Neural progenitor cell (in vitro differentiated cells): Measurements from ENCODE around the gene OR1K1. TPM values are rescaled to one million over a fixed set of nuclear protein-coding genes. Genes with fewer than 3 reads are reported as not detected.

ENCODE experiments used
- DNase-seq: peaks from one replicate; pipeline ENCODE4 v3.0.0-alpha.2; 2016; ENCODE audit warnings: low spot score
- H2AFZ ChIP-seq: fragments of 200-600 bp; sonication (generic); replicated peaks from 2 replicates; pipeline ENCODE4 v1.6.1; 2016; ENCODE audit warnings: antibody characterized with exemption
- H3F3A ChIP-seq: fragments of 200-600 bp; sonication (generic); 2 replicates; pipeline ENCODE4 v1.6.1; 2016; ENCODE audit warnings: antibody characterized with exemption, low read depth
- H3K27ac ChIP-seq: fragments of 200-600 bp; sonication (generic); 2 replicates; pipeline ENCODE4 v1.5.1; 2016; ENCODE audit warnings: mild to moderate bottlenecking
- H3K27me3 ChIP-seq: fragments of 200-600 bp; sonication (generic); 2 replicates; pipeline ENCODE4 v1.6.1; 2016; ENCODE audit warnings: mild to moderate bottlenecking, moderate library complexity
- H3K36me3 ChIP-seq: fragments of 200-600 bp; sonication (generic); 2 replicates; pipeline ENCODE4 v1.5.1; 2016
- H3K4me1 ChIP-seq: fragments of 200-600 bp; sonication (generic); 2 replicates; pipeline ENCODE4 v1.6.1; 2016; ENCODE audit warnings: mixed run types
- H3K4me2 ChIP-seq: fragments of 200-600 bp; sonication (generic); 2 replicates; pipeline ENCODE4 v1.6.1; 2016
- H3K4me3 ChIP-seq: fragments of 200-600 bp; sonication (generic); 2 replicates; pipeline ENCODE4 v1.5.1; 2016
- H3K79me2 ChIP-seq: fragments of 200-600 bp; sonication (generic); 2 replicates; pipeline ENCODE4 v1.6.1; 2016; ENCODE audit warnings: low read depth
- H3K9ac ChIP-seq: fragments of 200-600 bp; sonication (generic); 2 replicates; pipeline ENCODE4 v1.6.1; 2016
- H3K9me3 ChIP-seq: fragments of 200-600 bp; sonication (generic); 2 replicates; pipeline ENCODE4 v1.5.1; 2016; ENCODE audit warnings: low read depth
- H4K20me1 ChIP-seq: fragments of 200-600 bp; sonication (generic); 2 replicates; pipeline ENCODE4 v1.6.1; 2016; ENCODE audit warnings: low read depth
- H3K27ac Mint-ChIP-seq: 3 replicates; pipeline ENCODE4 v1.8.0; 2021; ENCODE audit warnings: mixed read lengths
- H3K27me3 Mint-ChIP-seq: 2 replicates; pipeline ENCODE4 v1.8.0; 2022; ENCODE audit warnings: low read depth, mild to moderate bottlenecking, inconsistent platforms, moderate library complexity, mixed read lengths; ENCODE audit not compliant: insufficient read depth
- H3K36me3 Mint-ChIP-seq: 3 replicates; pipeline ENCODE4 v1.8.0; 2021; ENCODE audit warnings: mixed read lengths
- H3K4me1 Mint-ChIP-seq: 3 replicates; pipeline ENCODE4 v1.8.0; 2021; ENCODE audit warnings: mixed read lengths
- H3K4me3 Mint-ChIP-seq: 3 replicates; pipeline ENCODE4 v1.8.0; 2021; ENCODE audit warnings: mild to moderate bottlenecking, moderate library complexity, mixed read lengths
- H3K9me3 Mint-ChIP-seq: 3 replicates; pipeline ENCODE4 v1.8.0; 2020; ENCODE audit warnings: mixed read lengths
- EZH2 ChIP-seq: fragments of 200-600 bp; sonication (generic); IDR thresholded peaks from 2 replicates; pipeline ENCODE4 v1.6.1; 2017; ENCODE audit warnings: antibody characterized with exemption, mild to moderate bottlenecking, moderate library complexity
- EZH2phosphoT487 ChIP-seq: fragments of 200-600 bp; sonication (generic); IDR thresholded peaks from 2 replicates; pipeline ENCODE4 v1.6.1; 2017; ENCODE audit warnings: antibody characterized with exemption
- total RNA-seq: library from RNA; depleted of rRNA; stranded (reverse); fragments of >200 nt; gene quantifications from 2 replicates; pipeline ENCODE4 v1.2.3, GENCODE V29; 2015; ENCODE audit warnings: low replicate concordance
- TF ChIP-seq, protein P1 (sequence below): fragments of 200-600 bp; sonication (generic); IDR thresholded peaks from 2 replicates; pipeline ENCODE4 v1.5.1; 2017; ENCODE audit warnings: antibody characterized with exemption, mild to moderate bottlenecking

Gene OR1K1
- total RNA-seq, 1 donor from 2014 or later: not detected

DNA sequence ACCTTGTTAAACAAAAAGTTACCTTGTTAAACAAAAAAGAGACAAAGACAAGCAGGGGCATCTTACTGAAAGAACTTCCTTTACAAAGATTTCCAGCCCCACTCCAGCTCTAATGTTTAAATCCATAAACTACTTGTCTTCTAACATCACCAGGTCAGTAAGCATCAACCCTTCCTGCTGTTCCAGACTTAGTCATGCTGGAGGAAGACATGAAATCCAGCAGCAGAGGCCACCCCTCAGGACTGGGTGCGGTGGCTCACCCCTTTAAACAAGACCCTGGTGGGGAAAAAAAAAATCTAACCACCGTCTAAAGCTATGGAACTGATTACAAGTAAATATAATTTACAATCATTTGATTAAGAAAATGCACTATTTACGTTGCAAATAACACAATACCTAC, 19.4 kb downstream of the OR1K1 start:
- no peak for DNase-seq
- Histone ChIP-seq H3K9me3 (no peaks in the 10 kb centered on the region), H2AFZ (no peak overlapping the region), H3K9ac (no peak overlapping the region), H3K79me2 (peaks cover 11% of the 10 kb centered on the region), H3K27ac (no peak overlapping the region), H3K4me1 (no peaks in the 10 kb centered on the region), H3K4me3 (no peak overlapping the region), H4K20me1 (peaks cover 39% of the 10 kb centered on the region), H3K27me3 (no peaks in the 10 kb centered on the region), H3K36me3 (peaks cover 10% of the 10 kb centered on the region), H3F3A (no peaks in the 10 kb centered on the region), H3K4me2 (no peak overlapping the region)
- no peaks in the 10 kb centered on the region for H3K4me1 Mint-ChIP-seq
- TF ChIP-seq EZH2: no peak
- TF ChIP-seq, protein P1, sequence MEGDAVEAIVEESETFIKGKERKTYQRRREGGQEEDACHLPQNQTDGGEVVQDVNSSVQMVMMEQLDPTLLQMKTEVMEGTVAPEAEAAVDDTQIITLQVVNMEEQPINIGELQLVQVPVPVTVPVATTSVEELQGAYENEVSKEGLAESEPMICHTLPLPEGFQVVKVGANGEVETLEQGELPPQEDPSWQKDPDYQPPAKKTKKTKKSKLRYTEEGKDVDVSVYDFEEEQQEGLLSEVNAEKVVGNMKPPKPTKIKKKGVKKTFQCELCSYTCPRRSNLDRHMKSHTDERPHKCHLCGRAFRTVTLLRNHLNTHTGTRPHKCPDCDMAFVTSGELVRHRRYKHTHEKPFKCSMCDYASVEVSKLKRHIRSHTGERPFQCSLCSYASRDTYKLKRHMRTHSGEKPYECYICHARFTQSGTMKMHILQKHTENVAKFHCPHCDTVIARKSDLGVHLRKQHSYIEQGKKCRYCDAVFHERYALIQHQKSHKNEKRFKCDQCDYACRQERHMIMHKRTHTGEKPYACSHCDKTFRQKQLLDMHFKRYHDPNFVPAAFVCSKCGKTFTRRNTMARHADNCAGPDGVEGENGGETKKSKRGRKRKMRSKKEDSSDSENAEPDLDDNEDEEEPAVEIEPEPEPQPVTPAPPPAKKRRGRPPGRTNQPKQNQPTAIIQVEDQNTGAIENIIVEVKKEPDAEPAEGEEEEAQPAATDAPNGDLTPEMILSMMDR: no peak
- no peak for TF ChIP-seq EZH2phosphoT487
- H3K27me3 Mint-ChIP-seq: no peaks in the 10 kb centered on the region
- no peak overlapping the region for H3K27ac Mint-ChIP-seq
- no peak overlapping the region for H3K4me3 Mint-ChIP-seq
- H3K36me3 Mint-ChIP-seq: peaks cover 25% of the 10 kb centered on the region
- no peaks in the 10 kb centered on the region for H3K9me3 Mint-ChIP-seq

DNA sequence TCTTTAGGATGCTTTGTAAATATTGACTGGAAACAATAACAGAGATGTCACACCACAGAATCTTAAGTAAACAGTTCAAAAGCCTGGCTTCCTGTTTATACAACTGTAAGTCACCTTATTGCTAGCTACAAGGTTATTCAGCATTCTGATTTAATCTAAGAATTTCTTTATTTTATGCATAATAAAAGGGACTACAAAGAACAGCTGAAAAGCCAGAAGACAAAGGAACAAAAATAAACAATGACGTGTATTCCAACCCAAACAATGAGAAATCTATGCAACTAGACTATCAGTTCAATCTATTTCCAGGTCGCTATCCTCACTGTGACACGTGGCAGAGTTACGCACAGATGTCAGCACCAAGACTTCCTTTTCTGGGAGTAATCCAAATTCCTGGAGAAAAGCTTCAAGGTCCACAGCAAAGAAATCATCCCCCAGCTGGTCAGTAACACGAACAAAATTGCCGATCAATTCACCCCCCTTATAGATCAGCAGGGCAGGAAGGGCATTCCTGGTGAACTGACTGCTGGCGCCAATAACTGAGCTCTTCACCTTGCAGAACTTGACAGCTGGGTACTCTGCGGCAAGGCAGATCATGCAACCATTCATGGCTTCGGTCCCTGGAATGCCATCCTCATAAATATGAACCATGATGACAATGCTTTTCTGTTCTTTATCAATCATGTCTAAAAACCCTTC, 20.0 kb downstream of the OR1K1 start:
- no peaks in the 10 kb centered on the region for H3K4me1 Mint-ChIP-seq
- H3K27ac ChIP-seq: no peak overlapping the region
- H3F3A ChIP-seq: no peaks in the 10 kb centered on the region

DNA sequence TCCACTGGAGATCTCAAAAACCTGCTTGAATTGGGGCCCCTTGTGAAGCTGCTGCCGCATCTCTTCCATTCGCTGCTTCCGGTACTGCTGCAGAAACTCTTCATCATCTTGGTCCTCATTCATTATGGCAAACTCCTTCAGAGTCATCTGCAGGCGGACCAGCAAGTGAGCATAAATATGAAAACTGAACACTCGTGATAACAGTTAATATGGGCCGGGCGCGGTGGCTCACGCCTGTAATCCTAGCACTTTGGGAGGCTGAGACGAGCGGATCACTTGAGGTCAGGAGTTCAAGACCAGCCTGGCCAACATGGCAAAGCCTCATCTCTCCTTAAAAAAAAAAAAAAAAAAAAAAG, 20.5 kb downstream of the OR1K1 start:
- no peak overlapping the region for H3K27ac Mint-ChIP-seq
- H3K4me3 ChIP-seq: no peak overlapping the region
- H3K4me3 Mint-ChIP-seq: no peak overlapping the region
- H3K4me1 ChIP-seq: no peaks in the 10 kb centered on the region
- H4K20me1 ChIP-seq: peaks cover 43% of the 10 kb centered on the region
- no peak overlapping the region for H3K9ac ChIP-seq
- H3K36me3 Mint-ChIP-seq: peaks cover 25% of the 10 kb centered on the region
- no peaks in the 10 kb centered on the region for H3K27me3 ChIP-seq
- TF ChIP-seq EZH2phosphoT487 (no peak), EZH2 (no peak)
- TF ChIP-seq, protein P1: no peak
- H3K4me2 ChIP-seq: no peak overlapping the region
- no peaks in the 10 kb centered on the region for H3K27me3 Mint-ChIP-seq
- DNase-seq: no peak
- H3F3A ChIP-seq: no peaks in the 10 kb centered on the region
- no peaks in the 10 kb centered on the region for H3K9me3 Mint-ChIP-seq
- peaks cover 22% of the 10 kb centered on the region for H3K79me2 ChIP-seq
- no peak overlapping the region for H3K27ac ChIP-seq
- H3K9me3 ChIP-seq: no peaks in the 10 kb centered on the region
- no peaks in the 10 kb centered on the region for H3K4me1 Mint-ChIP-seq
- H3K36me3 ChIP-seq: peaks cover 10% of the 10 kb centered on the region
- no peak overlapping the region for H2AFZ ChIP-seq

More for the DNA sequence above, 20.0 kb downstream of the OR1K1 start:
- no peak overlapping the region for H3K4me2 ChIP-seq
- Mint-ChIP-seq H3K27ac (no peak overlapping the region), H3K27me3 (no peaks in the 10 kb centered on the region), H3K9me3 (no peaks in the 10 kb centered on the region), H3K4me3 (no peak overlapping the region), H3K36me3 (peaks cover 25% of the 10 kb centered on the region)
- H3K4me3 ChIP-seq: no peak overlapping the region
- H3K36me3 ChIP-seq: peaks cover 10% of the 10 kb centered on the region
- H3K79me2 ChIP-seq: peaks cover 17% of the 10 kb centered on the region
- H3K9ac ChIP-seq: no peak overlapping the region
- peaks cover 43% of the 10 kb centered on the region for H4K20me1 ChIP-seq
- no peaks in the 10 kb centered on the region for H3K27me3 ChIP-seq
- no peaks in the 10 kb centered on the region for H3K4me1 ChIP-seq
- no peak for DNase-seq
- TF ChIP-seq, protein P1: no peak
- TF ChIP-seq EZH2phosphoT487 (no peak), EZH2 (no peak)
- H2AFZ ChIP-seq: no peak overlapping the region
- no peaks in the 10 kb centered on the region for H3K9me3 ChIP-seq
